HFF-Myc (cell line): Measurements from ENCODE around the gene DLX1.
"Not testable (repeated sequence)": the region's sequence is repeated elsewhere in the genome, so short reads cannot be mapped to it uniquely, and the experiment has no call there.

Experiments
- DNase-seq: peaks from one replicate; pipeline ENCODE4 v3.0.0-alpha.2; 2011; ENCODE audit warnings: low read depth; ENCODE audit errors: extremely low read depth
- H3K4me3 ChIP-seq: replicated peaks from 2 replicates; pipeline ENCODE4 v1.5.1; 2011; ENCODE audit warnings: low read depth, mild to moderate bottlenecking, control low read depth, low read length
- TF ChIP-seq, protein P1 (sequence below): IDR thresholded peaks from 2 replicates; pipeline ENCODE4 v1.5.1; 2012; ENCODE audit warnings: mild to moderate bottlenecking, low read depth, low read length, control low read depth; ENCODE audit errors: missing control alignments

The DLX1 gene

DNA sequence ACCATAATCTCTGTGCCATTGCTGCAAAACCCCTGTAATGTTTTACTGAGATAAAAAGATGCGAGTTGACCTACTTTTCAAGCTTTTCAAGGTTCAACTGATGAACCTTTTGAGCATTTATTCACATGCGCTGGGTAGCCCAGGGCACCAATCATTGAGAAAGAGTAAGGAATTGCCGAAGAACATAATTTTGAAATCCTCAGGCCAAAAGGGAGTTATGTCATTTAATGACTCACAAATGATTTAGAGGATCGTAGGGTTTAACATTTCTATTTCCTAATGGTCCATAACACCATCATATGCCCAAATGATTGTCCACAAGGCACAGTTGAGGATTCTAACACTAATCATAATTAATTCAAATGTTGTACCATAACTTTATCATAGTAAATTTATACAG, 20.2 kb upstream of the DLX1 start:
- TF ChIP-seq, protein P1, sequence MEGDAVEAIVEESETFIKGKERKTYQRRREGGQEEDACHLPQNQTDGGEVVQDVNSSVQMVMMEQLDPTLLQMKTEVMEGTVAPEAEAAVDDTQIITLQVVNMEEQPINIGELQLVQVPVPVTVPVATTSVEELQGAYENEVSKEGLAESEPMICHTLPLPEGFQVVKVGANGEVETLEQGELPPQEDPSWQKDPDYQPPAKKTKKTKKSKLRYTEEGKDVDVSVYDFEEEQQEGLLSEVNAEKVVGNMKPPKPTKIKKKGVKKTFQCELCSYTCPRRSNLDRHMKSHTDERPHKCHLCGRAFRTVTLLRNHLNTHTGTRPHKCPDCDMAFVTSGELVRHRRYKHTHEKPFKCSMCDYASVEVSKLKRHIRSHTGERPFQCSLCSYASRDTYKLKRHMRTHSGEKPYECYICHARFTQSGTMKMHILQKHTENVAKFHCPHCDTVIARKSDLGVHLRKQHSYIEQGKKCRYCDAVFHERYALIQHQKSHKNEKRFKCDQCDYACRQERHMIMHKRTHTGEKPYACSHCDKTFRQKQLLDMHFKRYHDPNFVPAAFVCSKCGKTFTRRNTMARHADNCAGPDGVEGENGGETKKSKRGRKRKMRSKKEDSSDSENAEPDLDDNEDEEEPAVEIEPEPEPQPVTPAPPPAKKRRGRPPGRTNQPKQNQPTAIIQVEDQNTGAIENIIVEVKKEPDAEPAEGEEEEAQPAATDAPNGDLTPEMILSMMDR = no peak
- no peak for DNase-seq
- no peak overlapping the region for H3K4me3 ChIP-seq

DNA sequence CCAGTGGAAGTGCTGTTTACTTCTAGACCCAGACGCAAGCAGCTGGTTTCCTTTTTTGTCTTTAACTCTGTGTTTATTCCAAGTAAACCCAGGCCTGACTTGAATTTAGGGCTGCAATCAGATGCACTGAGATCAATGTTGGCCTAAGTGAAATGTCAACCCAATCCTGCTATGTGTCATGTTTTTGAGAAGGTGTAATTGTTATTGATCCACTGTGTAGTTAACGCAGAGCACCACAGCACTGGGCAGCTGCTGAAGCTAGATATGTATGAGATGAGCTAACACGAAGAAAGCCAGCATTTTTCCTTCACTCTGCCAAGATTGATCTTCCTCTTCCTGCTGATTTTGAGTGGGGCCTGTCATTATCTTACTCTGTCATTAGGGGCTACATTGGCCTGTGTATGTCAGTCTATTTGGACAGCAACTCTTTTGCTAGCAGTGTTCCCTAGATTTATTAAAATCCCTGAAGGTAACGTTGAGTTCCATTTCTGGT, 18.9 kb upstream of the DLX1 start:
- TF ChIP-seq, protein P1 = no peak
- H3K4me3 ChIP-seq = no peak overlapping the region
- no peak for DNase-seq

DNA sequence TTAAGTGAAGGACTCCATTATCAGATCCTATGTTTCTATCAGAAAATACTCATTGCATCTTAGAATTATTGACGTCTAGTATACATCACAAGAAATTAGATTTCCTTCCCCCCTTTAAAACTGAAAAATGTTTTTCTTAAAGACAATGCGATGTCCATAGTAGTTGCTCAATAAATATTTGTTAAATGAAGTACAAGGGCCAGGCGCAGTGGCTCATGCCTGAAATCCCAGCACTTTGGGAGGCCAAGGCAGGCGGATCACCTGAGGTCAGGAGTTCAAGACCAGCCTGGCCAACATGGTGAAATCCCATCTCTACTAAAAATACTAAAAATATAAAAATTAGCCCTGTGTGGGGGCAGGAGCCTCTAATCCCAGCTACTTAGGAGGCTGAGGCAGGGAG, 17.4 kb upstream of the DLX1 start:
- not testable (repeated sequence) for H3K4me3 ChIP-seq, DNase-seq

DNA sequence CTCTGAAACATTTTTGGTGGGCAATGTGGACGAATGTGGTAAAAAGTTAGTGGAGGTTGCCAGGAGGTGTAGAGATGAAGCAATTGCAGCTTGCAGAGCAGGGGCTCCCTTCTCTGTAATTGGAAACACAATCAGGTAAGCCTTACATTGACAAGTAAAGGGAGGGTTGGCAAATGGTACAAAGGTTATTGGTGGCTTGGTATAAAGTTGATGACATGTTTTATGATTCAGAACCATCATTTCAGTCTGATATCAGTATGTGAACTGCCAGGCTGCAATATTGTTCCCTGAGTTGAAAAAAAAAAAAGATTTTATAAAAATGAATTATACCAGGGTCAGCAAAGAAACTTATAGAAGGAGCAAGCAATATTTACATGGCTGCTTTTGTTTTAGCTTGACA, 14.4 kb upstream of the DLX1 start:
- DNase-seq = no peak
- no peak overlapping the region for H3K4me3 ChIP-seq
- TF ChIP-seq, protein P1 = no peak

DNA sequence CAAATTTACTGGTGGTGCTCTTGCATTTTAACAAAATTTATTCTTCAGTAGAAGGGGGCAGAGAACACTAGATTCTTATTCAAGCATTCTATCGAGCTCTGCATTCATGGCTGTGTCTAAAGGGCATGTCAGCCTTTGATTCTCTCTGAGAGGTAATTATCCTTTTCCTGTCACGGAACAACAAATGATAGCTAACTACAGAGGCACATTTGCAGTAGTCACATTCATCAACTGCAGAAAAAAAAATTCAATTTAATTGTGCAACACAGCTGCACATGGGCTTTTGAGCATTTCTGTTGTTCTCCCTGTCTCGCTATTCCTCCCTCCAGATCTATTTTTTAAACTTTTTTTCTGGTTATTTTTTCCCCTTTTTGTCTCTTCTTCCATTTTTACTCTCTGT, 13.0 kb upstream of the DLX1 start:
- TF ChIP-seq, protein P1 = no peak
- no peak overlapping the region for H3K4me3 ChIP-seq
- DNase-seq = no peak

DNA sequence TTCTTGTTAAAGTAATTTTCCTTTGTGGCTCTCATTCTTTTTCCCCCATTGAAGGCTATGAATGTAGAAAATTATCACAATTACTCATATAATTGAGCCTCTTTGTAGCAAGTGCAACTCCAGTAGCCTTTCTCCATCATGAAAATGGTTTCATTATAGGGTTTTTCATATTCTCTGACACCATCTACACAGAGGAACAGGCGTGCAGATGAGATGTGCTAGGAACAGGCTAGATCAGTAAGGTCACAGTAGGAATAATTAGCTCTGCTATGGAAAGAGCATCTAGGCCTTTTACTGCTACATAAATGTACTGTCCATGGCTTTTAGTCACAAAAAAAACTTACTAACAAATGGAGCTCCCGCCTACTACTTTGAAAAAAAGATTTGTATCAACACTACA, 12.6 kb upstream of the DLX1 start:
- TF ChIP-seq, protein P1 = no peak
- no peak overlapping the region for H3K4me3 ChIP-seq
- no peak for DNase-seq

DNA sequence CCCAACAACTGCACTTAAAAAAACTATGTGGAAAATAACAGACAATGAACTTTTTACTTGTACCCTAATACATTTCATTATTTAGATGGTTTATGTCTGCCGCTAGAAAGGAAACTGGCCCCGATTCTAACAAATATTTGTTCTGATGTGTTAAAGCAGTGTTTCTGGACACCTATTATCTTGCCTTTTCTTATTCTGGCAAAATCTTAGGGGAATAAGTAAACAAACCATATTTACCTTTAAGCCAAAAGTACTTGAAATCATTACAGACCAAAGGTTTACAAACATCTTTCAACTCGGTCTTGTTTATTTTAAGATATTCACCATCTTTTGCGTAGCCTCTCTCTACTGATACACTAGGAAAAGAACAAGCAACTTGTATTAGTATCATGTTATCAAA, 11.8 kb upstream of the DLX1 start:
- DNase-seq = no peak
- TF ChIP-seq, protein P1 = no peak
- no peak overlapping the region for H3K4me3 ChIP-seq

DNA sequence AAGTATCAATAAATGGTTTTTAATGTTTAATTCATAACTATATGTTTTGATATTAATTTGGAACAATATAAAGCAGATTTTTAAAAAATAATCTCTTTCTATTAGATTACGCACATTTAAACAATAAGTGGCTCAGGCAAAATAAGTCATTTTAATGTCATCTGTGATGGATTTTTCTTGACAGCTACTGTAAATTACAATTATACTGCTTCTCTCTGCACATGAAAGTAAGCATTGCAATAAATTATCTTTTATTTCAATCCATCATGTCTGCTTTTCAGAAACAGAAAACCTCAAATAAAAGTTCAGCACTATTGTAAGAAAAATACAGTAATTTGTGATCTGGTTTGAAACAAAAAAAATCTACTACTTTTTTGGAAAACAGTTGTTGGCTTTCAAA, 11.1 kb upstream of the DLX1 start:
- H3K4me3 ChIP-seq = no peak overlapping the region
- DNase-seq = no peak
- TF ChIP-seq, protein P1 = no peak
